ENCODE data around the gene RACK1. TPM values are rescaled to one million over a fixed set of nuclear protein-coding genes. Genes with fewer than 3 reads are reported as not detected.
"Not testable (repeated sequence)": the region's sequence is repeated elsewhere in the genome, so short reads cannot be mapped to it uniquely, and the experiment has no call there.

RACK1 gene
- polyA plus RNA-seq, 1 donor (not counting 4 experiments of a cell fraction or from before 2014, with no cell fraction given): 3,291 TPM

- FAIRE-seq: no peak
- Histone ChIP-seq H3K9ac (ENCODE audit: control insufficient read depth, extremely low read depth, insufficient read depth, low read length) (no peak overlapping the region), H3K79me2 (ENCODE audit: control insufficient read depth, insufficient read depth, low read length) (no peaks in the 10 kb centered on the region), H4K20me1 (ENCODE audit: control insufficient read depth, extremely low read depth, insufficient read depth, low read length) (no peaks in the 10 kb centered on the region), H3K4me2 (ENCODE audit: control insufficient read depth, extremely low read depth, insufficient read depth, low read depth, low read length) (no peak overlapping the region), H3K4me3 (ENCODE audit: control insufficient read depth in 2 of 3, extremely low read depth in 1 of 3, insufficient read depth in 2 of 3, low read depth in 1 of 3, low read length in 3 of 3) (no peak overlapping the region), H3K27me3 (ENCODE audit: control insufficient read depth, extremely low read depth, insufficient read depth, low read length) (no peaks in the 10 kb centered on the region), H3K36me3 (ENCODE audit: control insufficient read depth in 2 of 2, extremely low read depth in 1 of 2, insufficient read depth in 2 of 2, low read length in 2 of 2) (no peaks in the 10 kb centered on the region), H3K27ac (ENCODE audit: control insufficient read depth, insufficient read depth, low read length) (no peak overlapping the region), H2AFZ (ENCODE audit: control insufficient read depth, low read length) (no peak overlapping the region), H3K9me3 (ENCODE audit: control insufficient read depth, low read depth, low read length) (no peaks in the 10 kb centered on the region), H3K4me1 (ENCODE audit: control insufficient read depth, extremely low read depth, insufficient read depth, low read length) (no peaks in the 10 kb centered on the region), H3K9me1 (ENCODE audit: control insufficient read depth, extremely low read depth, insufficient read depth, low read length) (no peaks in the 10 kb centered on the region)
- no peak for DNase-seq (ENCODE audit: low read depth, low spot score)
- TF ChIP-seq EZH2 (IDR thresholded peaks at IDR 0.05; ENCODE audit: low read length): no peak
- no peak for TF ChIP-seq CTCF (optimal IDR thresholded peaks at IDR 0.05 in 1 of 3, IDR thresholded peaks at IDR 0.05 in 1 of 3, conservative IDR thresholded peaks at IDR 0.05 in 1 of 3; ENCODE audit: extremely low read depth in 1 of 3, insufficient read depth in 2 of 3, low read length in 3 of 3)
- dilution Hi-C loops (cut with MboI; ENCODE audit: extremely low pct_ligation_motif_present, low sequenced_read_pairs): no loop called here
Observed at GRCh38 chr5:181271081-181271480, 27.4 kb upstream of the RACK1 start.

GRCh38 chr5:181267907-181268306, 24.2 kb upstream of the RACK1 start:
- H3K9ac ChIP-seq (ENCODE audit: control insufficient read depth, extremely low read depth, insufficient read depth, low read length); H2AFZ ChIP-seq (ENCODE audit: control insufficient read depth, low read length); H3K4me2 ChIP-seq (ENCODE audit: control insufficient read depth, extremely low read depth, insufficient read depth, low read depth, low read length); H4K20me1 ChIP-seq (ENCODE audit: control insufficient read depth, extremely low read depth, insufficient read depth, low read length); H3K9me3 ChIP-seq (ENCODE audit: control insufficient read depth, low read depth, low read length); H3K9me1 ChIP-seq (ENCODE audit: control insufficient read depth, extremely low read depth, insufficient read depth, low read length); DNase-seq (ENCODE audit: low read depth, low spot score); H3K27ac ChIP-seq (ENCODE audit: control insufficient read depth, insufficient read depth, low read length); H3K79me2 ChIP-seq (ENCODE audit: control insufficient read depth, insufficient read depth, low read length); H3K4me1 ChIP-seq (ENCODE audit: control insufficient read depth, extremely low read depth, insufficient read depth, low read length); dilution Hi-C loops (cut with MboI; ENCODE audit: extremely low pct_ligation_motif_present, low sequenced_read_pairs); H3K27me3 ChIP-seq (ENCODE audit: control insufficient read depth, extremely low read depth, insufficient read depth, low read length); H3K36me3 ChIP-seq (ENCODE audit: control insufficient read depth in 2 of 2, extremely low read depth in 1 of 2, insufficient read depth in 2 of 2, low read length in 2 of 2); H3K4me3 ChIP-seq (ENCODE audit: control insufficient read depth in 2 of 3, extremely low read depth in 1 of 3, insufficient read depth in 2 of 3, low read depth in 1 of 3, low read length in 3 of 3); FAIRE-seq: not testable (repeated sequence)

GRCh38 chr5:181267291-181267904, 23.7 kb upstream of the RACK1 start:
- H3K4me1 ChIP-seq (ENCODE audit: control insufficient read depth, extremely low read depth, insufficient read depth, low read length); H3K9me1 ChIP-seq (ENCODE audit: control insufficient read depth, extremely low read depth, insufficient read depth, low read length); FAIRE-seq; H3K9me3 ChIP-seq (ENCODE audit: control insufficient read depth, low read depth, low read length); H2AFZ ChIP-seq (ENCODE audit: control insufficient read depth, low read length); H4K20me1 ChIP-seq (ENCODE audit: control insufficient read depth, extremely low read depth, insufficient read depth, low read length); H3K4me2 ChIP-seq (ENCODE audit: control insufficient read depth, extremely low read depth, insufficient read depth, low read depth, low read length); DNase-seq (ENCODE audit: low read depth, low spot score); H3K27me3 ChIP-seq (ENCODE audit: control insufficient read depth, extremely low read depth, insufficient read depth, low read length); H3K4me3 ChIP-seq (ENCODE audit: control insufficient read depth in 2 of 3, extremely low read depth in 1 of 3, insufficient read depth in 2 of 3, low read depth in 1 of 3, low read length in 3 of 3); H3K9ac ChIP-seq (ENCODE audit: control insufficient read depth, extremely low read depth, insufficient read depth, low read length); dilution Hi-C loops (cut with MboI; ENCODE audit: extremely low pct_ligation_motif_present, low sequenced_read_pairs); H3K36me3 ChIP-seq (ENCODE audit: control insufficient read depth in 2 of 2, extremely low read depth in 1 of 2, insufficient read depth in 2 of 2, low read length in 2 of 2); H3K27ac ChIP-seq (ENCODE audit: control insufficient read depth, insufficient read depth, low read length); H3K79me2 ChIP-seq (ENCODE audit: control insufficient read depth, insufficient read depth, low read length): not testable (repeated sequence)
- peak in 1 of 3 experiments; percentile 10 for TF ChIP-seq CTCF (optimal IDR thresholded peaks at IDR 0.05 in 1 of 3, IDR thresholded peaks at IDR 0.05 in 1 of 3, conservative IDR thresholded peaks at IDR 0.05 in 1 of 3; ENCODE audit: extremely low read depth in 1 of 3, insufficient read depth in 2 of 3, low read length in 3 of 3)
